Cardiac muscle cell (in vitro differentiated cells and primary cell): ENCODE measurements around the gene FGFR2. TPM values are rescaled to one million over a fixed set of nuclear protein-coding genes. Genes with fewer than 3 reads are reported as not detected.

Experiments used
- DNase-seq, 2 donors: peaks; one replicate each; pipeline versions ENCODE4 v3.0.0 to v3.0.0-alpha.2; 2010 to 2017; ENCODE audit warnings: low read depth in 1 of 2, low spot score in 1 of 2
- H3K27ac ChIP-seq: fragments of 200-600 bp; sonication (generic); 2 replicates; pipeline ENCODE4 v1.5.1; 2016
- H3K27me3 ChIP-seq: fragments of 200-600 bp; sonication (generic); 2 replicates; pipeline ENCODE4 v1.6.0; 2016; ENCODE audit warnings: control low read depth
- H3K36me3 ChIP-seq: fragments of 200-600 bp; sonication (generic); 2 replicates; pipeline ENCODE4 v1.5.1; 2016; ENCODE audit warnings: control low read depth
- H3K4me1 ChIP-seq: fragments of 200-600 bp; sonication (generic); 2 replicates; pipeline ENCODE4 v1.8.1; 2017; ENCODE audit warnings: low read depth, mild to moderate bottlenecking, mixed run types
- H3K4me3 ChIP-seq: fragments of 200-600 bp; sonication (generic); 2 replicates; pipeline ENCODE4 v1.5.1; 2016; ENCODE audit warnings: mild to moderate bottlenecking
- H3K9me3 ChIP-seq: fragments of 200-600 bp; sonication (generic); 2 replicates; pipeline ENCODE4 v1.5.1; 2017; ENCODE audit warnings: low read depth, mild to moderate bottlenecking, control low read depth
- polyA plus RNA-seq: library from polyadenylated mRNA; unstranded; fragments of >200 nt; fragmentation: Nextera tagmentation; extraction: Ambion mirVana; gene quantifications from 2 replicates; pipeline ENCODE4 v1.2.1, GENCODE V29; 2016
- total RNA-seq: library from RNA; depleted of rRNA; stranded (reverse); fragments of >200 nt; gene quantifications from 2 replicates; pipeline ENCODE4 v1.2.3, GENCODE V29; 2016
- TF ChIP-seq, protein P1 (sequence below): IDR thresholded peaks from 2 replicates; pipeline ENCODE4 v1.5.1; 2012; ENCODE audit warnings: low read depth, mild to moderate bottlenecking, low read length

FGFR2 gene
- total and polyA plus RNA-seq, 2 experiments from 2014 or later: 47.5 to 50.6 TPM

DNA sequence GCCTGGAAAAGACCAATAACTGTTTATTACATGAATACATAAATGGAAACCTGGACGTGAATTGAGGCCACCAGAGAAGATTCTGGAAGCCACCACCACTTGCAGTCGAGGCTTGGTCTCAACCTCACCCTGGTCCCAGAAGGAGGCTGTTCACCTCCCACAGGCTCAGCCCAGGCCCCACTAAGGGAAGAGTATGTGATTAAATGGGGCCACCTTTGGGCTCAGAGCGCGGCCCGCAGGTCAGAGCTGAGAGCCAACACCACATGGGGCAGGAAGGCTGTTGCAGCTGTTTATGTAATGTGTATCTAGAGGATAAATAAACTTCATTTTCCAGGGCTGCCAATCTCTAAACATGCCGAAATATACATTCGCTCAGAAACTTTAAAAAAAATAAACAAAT lies 17.6 kb upstream of the FGFR2 start:
- DNase-seq: no peak
- H3K4me1 ChIP-seq: no peaks in the 10 kb centered on the region
- H3K27me3 ChIP-seq: no peaks in the 10 kb centered on the region
- TF ChIP-seq, protein P1, sequence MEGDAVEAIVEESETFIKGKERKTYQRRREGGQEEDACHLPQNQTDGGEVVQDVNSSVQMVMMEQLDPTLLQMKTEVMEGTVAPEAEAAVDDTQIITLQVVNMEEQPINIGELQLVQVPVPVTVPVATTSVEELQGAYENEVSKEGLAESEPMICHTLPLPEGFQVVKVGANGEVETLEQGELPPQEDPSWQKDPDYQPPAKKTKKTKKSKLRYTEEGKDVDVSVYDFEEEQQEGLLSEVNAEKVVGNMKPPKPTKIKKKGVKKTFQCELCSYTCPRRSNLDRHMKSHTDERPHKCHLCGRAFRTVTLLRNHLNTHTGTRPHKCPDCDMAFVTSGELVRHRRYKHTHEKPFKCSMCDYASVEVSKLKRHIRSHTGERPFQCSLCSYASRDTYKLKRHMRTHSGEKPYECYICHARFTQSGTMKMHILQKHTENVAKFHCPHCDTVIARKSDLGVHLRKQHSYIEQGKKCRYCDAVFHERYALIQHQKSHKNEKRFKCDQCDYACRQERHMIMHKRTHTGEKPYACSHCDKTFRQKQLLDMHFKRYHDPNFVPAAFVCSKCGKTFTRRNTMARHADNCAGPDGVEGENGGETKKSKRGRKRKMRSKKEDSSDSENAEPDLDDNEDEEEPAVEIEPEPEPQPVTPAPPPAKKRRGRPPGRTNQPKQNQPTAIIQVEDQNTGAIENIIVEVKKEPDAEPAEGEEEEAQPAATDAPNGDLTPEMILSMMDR: no peak
- no peak overlapping the region for H3K4me3 ChIP-seq
- no peaks in the 10 kb centered on the region for H3K36me3 ChIP-seq
- H3K27ac ChIP-seq: no peak overlapping the region
- no peaks in the 10 kb centered on the region for H3K9me3 ChIP-seq

DNA sequence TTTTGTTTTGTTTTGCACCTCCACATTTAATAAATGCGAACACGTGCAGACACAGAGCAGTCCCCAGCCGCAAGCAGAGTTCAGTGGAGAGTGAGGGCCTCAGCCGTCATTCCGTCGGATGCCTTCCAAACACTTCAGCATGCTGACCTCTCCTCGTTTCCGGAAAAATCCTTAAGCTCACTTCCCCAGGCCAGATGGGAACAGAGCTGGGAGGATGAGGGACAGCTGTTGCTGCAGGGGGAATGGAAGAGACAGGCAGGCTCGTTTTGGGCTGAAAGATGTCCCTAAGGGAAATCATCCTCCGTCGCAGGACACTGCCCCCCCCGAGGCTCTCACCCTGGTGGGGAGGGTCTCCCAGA lies 17.2 kb upstream of the FGFR2 start:
- Histone ChIP-seq H3K36me3 (no peaks in the 10 kb centered on the region), H3K27ac (no peak overlapping the region), H3K4me1 (no peaks in the 10 kb centered on the region), H3K27me3 (no peaks in the 10 kb centered on the region), H3K9me3 (no peaks in the 10 kb centered on the region), H3K4me3 (no peak overlapping the region)
- TF ChIP-seq, protein P1: no peak
- DNase-seq: peak in 1 of 2 donors; percentile 26

DNA sequence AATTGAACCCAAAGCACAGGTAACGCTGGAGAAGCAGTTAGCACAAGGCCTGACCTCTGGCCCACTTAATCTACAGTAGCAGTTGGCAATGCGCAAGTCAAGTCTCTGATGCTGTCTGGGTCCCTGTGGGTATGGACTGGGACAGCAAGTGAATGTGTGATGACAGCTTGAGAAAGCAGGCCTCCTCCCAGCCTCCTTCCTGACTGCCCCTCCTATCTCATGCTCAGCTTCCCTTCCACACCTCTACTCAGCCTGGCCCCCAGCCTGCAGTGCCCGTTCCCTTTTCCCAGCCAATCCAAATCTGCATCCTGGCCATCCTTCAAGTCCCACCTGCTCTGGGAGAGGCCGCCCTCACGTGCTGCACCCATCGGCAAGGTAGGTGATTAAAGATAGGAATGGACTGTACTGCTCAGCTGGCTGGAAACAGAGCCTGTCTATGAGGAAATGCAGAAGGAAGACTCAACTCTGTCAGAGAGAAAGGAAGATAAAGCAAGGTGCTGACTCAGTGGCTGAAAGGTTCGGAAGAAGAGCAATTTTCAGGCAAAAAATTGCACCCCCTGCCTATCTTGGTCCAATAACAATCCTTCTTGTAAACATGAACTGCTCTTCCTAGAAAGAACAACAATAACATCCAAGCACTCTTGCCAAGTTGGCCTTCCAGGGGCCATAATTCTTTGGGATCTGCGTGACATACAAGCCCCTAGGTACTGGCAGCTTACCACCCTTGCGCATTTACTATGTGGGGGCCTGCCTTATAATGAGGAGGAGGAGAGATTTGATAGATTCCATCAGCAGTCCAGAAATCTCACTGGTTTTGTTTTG lies 16.6 kb upstream of the FGFR2 start:
- H3K9me3 ChIP-seq: no peaks in the 10 kb centered on the region
- DNase-seq: no peak
- H3K27me3 ChIP-seq: no peaks in the 10 kb centered on the region
- H3K4me1 ChIP-seq: no peaks in the 10 kb centered on the region
- H3K27ac ChIP-seq: no peak overlapping the region
- no peaks in the 10 kb centered on the region for H3K36me3 ChIP-seq
- H3K4me3 ChIP-seq: no peak overlapping the region
- TF ChIP-seq, protein P1: no peak

DNA sequence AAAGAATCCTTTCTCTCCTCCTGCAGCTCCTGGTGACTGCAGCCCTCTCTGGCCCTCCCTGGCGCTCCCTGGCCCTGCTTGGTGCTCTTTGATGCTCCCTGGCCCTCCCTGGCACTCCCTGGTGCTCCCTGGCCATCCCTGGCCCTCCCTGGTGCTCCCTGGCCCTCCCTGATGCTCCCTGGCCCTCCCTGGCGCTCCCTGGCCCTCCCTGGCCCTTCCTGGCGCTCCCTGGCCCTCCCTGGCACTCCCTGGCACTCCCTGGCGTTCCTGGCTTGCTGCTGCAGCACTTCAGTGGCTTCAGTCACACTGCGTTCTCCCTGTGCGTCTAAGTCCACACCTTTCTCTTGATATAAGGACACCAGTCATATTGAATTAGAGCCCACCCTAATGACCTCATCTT lies 15.2 kb upstream of the FGFR2 start:
- Histone ChIP-seq H3K9me3 (no peaks in the 10 kb centered on the region), H3K27ac (no peak overlapping the region), H3K4me1 (no peaks in the 10 kb centered on the region), H3K36me3 (no peaks in the 10 kb centered on the region), H3K4me3 (no peak overlapping the region), H3K27me3 (no peaks in the 10 kb centered on the region)
- TF ChIP-seq, protein P1: no peak
- no peak for DNase-seq

DNA sequence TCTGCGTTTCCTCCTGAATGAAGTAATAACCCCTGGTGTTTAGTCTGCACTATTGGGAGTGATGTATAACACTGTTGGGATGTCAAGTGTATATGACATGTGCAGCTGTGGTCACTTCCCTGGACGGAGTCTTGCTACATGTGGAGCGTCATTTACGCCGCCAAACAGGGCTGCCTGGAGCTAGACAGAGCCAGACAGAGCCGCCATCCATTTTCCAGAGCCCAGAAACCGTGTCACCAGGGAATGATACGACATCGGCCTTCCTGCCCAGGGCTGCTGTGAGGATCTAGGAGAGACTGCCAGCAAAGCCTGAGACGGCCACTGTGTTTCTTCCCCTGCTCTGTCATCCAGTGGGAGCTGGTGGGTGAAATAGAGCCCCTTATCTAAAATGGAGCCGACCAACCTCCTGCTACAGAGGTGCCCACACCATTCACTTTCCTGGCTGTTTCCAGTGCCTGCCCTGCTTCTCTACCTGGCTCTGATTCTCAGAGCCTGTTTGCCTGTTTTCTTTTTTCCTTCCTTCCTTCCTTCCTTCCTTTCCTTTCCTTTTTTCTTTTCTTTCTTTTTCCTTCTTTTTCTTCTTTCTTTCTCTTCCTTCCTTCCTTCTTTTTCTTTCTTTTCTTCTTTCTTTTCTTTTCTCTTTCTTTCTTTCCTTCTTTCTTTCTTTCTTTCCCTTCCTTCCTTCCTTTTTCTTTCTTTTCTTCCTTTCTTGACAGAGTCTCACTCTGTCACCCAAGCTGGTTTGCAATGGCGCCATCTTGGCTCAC lies 13.3 kb upstream of the FGFR2 start:
- H3K27ac ChIP-seq: no peak overlapping the region
- TF ChIP-seq, protein P1: no peak

More for the DNA sequence above, 13.3 kb upstream of the FGFR2 start:
- DNase-seq: no peak
- no peaks in the 10 kb centered on the region for H3K36me3 ChIP-seq
- H3K4me3 ChIP-seq: no peak overlapping the region
- no peaks in the 10 kb centered on the region for H3K4me1 ChIP-seq
- no peaks in the 10 kb centered on the region for H3K9me3 ChIP-seq
- H3K27me3 ChIP-seq: no peaks in the 10 kb centered on the region
